ENCODE results near the gene PLXNA4.
"Not testable (repeated sequence)": the region's sequence is repeated elsewhere in the genome, so short reads cannot be mapped to it uniquely, and the experiment has no call there.

Gene PLXNA4

GRCh38 chr7:132179681-132180080, 396.6 kb downstream of the PLXNA4 start:
- TF ChIP-seq POLR2A (IDR thresholded peaks at IDR 0.05; ENCODE audit: low read depth, low read length): no peak
- FAIRE-seq: no peak
- DNase-seq (ENCODE audit: insufficient read length, low spot score): no peak

GRCh38 chr7:132179080-132179430, 397.2 kb downstream of the PLXNA4 start:
- FAIRE-seq (no peak), DNase-seq (ENCODE audit: insufficient read length, low spot score) (no peak)
- no peak for TF ChIP-seq POLR2A (IDR thresholded peaks at IDR 0.05; ENCODE audit: low read depth, low read length)

DNA sequence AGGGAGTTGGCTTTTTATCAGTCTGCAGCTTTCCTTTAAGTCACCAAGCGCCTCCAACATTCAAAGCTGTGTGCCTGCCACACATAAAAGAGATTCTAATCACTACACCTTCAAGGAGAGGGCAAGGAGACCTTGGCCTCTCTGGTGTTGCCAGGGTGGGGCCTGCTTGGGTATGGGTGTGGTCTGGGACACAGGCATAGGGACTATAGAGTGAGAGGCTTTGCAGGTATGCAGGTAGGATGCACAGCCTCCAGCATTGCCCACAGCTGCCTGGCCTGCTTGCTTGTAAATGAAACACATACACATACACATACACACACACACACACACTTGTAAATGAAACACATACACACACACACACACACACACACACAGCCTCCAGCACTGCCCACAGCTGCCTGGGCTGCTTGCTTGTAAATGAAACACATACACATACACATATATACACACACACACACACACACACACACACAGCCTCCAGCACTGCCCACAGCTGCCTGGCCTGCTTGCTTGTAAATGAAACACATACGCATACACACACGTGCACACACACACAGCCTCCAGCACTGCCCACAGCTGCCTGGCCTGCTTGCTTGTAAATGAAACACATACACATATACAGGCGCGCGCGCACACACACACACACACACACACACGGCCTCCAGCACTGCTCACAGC, 397.7 kb downstream of the PLXNA4 start:
- DNase-seq (ENCODE audit: insufficient read length, low spot score); FAIRE-seq: not testable (repeated sequence)

- no peak for TF ChIP-seq POLR2A (IDR thresholded peaks at IDR 0.05; ENCODE audit: low read depth, low read length)
- DNase-seq (ENCODE audit: insufficient read length, low spot score) (peak; percentile 22), FAIRE-seq (no peak)
Measured at GRCh38 chr7:132177708-132178401, 398.4 kb downstream of the PLXNA4 start.

- DNase-seq (ENCODE audit: insufficient read length, low spot score) (no peak), FAIRE-seq (no peak)
- TF ChIP-seq POLR2A (IDR thresholded peaks at IDR 0.05; ENCODE audit: low read depth, low read length): no peak
Measured at GRCh38 chr7:132176719-132177118, 399.6 kb downstream of the PLXNA4 start.

DNA sequence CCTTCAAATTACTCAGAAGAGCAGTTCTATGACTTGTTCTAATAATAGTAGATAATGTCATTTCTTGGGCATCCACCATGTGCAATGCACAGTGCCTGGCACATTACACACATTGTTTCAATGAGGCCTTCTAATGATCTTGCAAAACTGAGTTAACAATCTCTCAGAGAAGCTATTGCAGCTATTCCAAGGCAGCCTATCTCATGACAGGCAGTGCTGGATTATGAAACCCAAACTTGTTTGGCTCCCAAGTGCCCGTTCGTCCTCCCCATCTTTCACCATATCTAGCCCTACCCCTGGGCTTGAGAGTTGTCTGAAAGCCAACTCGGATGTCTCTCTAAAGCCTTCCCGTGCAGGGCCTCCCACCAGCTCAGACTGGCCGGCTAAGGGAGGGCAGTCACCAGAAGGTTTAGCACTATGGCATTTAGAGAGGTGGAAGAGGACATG, 405.1 kb downstream of the PLXNA4 start:
- no peak for TF ChIP-seq POLR2A (IDR thresholded peaks at IDR 0.05; ENCODE audit: low read depth, low read length)
- DNase-seq (ENCODE audit: insufficient read length, low spot score): no peak
- no peak for FAIRE-seq

GRCh38 chr7:132169730-132170129, 406.5 kb downstream of the PLXNA4 start:
- FAIRE-seq: no peak
- no peak for TF ChIP-seq POLR2A (IDR thresholded peaks at IDR 0.05; ENCODE audit: low read depth, low read length)

GRCh38 chr7:132168239-132168638, 408.0 kb downstream of the PLXNA4 start:
- no peak for TF ChIP-seq POLR2A (IDR thresholded peaks at IDR 0.05; ENCODE audit: low read depth, low read length)
- DNase-seq (ENCODE audit: insufficient read length, low spot score): no peak
- no peak for FAIRE-seq

More at GRCh38 chr7:132169730-132170129, 406.5 kb downstream of the PLXNA4 start:
- no peak for DNase-seq (ENCODE audit: insufficient read length, low spot score)

DNA sequence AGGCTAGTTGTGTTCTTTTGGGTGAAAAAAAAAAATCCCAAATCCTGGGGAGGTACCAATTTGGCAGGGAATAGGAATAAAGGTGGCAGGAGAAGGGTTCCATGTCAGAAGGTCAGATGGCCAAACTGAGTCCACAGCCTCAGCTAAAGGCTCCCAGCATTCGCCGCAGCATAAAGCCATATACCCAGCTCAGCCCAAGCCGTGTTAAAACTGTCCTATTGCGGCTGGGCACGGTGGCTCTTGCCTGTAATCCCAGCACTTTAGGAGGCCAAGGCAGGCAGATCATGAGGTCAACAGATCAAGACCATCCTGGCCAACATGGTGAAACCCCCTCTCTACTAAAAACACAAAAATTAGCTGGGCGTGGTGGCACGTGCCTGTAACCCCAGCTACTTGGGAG, 410.6 kb downstream of the PLXNA4 start:
- not testable (repeated sequence) for FAIRE-seq; DNase-seq (ENCODE audit: insufficient read length, low spot score)

DNA sequence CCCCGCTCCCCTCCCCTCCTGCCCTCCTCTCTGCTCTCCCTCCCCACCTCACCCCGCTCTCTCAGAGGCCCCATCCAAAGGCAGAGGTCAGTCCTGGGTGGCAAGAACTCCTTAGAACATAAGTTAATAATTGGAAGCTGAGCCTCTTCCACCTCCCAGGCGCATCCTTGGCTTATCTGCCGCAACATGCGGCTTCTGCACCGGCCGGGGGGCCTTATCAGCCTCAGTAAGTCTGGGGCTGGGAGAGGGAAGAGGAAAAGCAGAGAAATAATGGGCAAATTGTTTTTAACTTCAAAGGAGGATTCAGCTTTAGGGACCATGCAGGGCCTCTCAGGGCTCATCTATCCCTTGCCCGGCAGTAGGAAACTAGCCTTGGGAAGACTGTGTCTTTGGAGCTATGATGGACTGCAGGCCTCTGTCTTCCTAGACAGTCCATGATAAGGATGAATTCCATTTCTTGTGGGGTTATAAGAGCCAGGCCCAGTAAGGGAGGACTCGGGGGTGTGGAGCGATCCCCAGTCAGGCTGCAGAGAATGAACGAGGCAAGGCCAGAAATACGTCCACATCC, 411.6 kb downstream of the PLXNA4 start:
- no peak for FAIRE-seq

GRCh38 chr7:132162556-132163144, 413.6 kb downstream of the PLXNA4 start:
- no peak for TF ChIP-seq POLR2A (IDR thresholded peaks at IDR 0.05; ENCODE audit: low read depth, low read length)
- FAIRE-seq: no peak
- no peak for DNase-seq (ENCODE audit: insufficient read length, low spot score)

More for the DNA sequence above, 411.6 kb downstream of the PLXNA4 start:
- no peak for TF ChIP-seq POLR2A (IDR thresholded peaks at IDR 0.05; ENCODE audit: low read depth, low read length)
- DNase-seq (ENCODE audit: insufficient read length, low spot score): no peak

DNA sequence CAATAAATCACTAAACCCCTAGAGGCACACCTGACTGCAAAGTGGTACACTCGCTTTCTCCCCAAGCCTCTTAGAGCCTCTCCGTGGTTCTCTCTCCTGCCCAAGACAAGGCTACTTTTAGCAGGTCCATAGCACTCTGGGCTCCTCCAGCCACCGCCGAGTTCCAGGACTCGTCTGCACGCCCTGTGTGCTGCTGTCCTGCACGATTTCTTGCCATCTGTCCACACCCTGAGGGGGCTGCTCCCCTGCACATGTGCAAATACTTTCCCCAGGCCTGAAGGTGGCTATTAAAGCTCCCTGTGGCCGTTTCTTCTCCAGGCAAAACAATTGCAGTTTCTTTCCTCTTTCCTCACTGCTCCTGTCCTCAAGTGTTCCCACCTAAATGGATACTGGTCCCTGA, 414.3 kb downstream of the PLXNA4 start:
- TF ChIP-seq POLR2A (IDR thresholded peaks at IDR 0.05; ENCODE audit: low read depth, low read length): no peak
- FAIRE-seq: no peak
- DNase-seq (ENCODE audit: insufficient read length, low spot score): no peak

- DNase-seq (ENCODE audit: insufficient read length, low spot score) (no peak), FAIRE-seq (no peak)
- no peak for TF ChIP-seq POLR2A (IDR thresholded peaks at IDR 0.05; ENCODE audit: low read depth, low read length)
Measured at GRCh38 chr7:132161533-132161915, 414.7 kb downstream of the PLXNA4 start.

All from H54 (cell line).